IMR-90 (cell line): ENCODE measurements around the gene RNF138. TPM values are rescaled to one million over a fixed set of nuclear protein-coding genes. Genes with fewer than 3 reads are reported as not detected.
"Not testable (repeated sequence)": the region's sequence is repeated elsewhere in the genome, so short reads cannot be mapped to it uniquely, and the experiment has no call there.

ENCODE experiments used
- ATAC-seq: fragments of 200-7000 bp; cut with Tn5 transposase; 2 replicates; pipeline ENCODE4 v1.9.1; 2020; ENCODE audit warnings: low read depth, mild to moderate bottlenecking, moderate library complexity
- BruUV-seq: library from RNA; stranded (reverse); fragments of 400-500 nt; replicated peaks from 2 replicates; lab custom pipeline; 2021; lab: Mats Ljungman, UMichigan
- CTCF ChIA-PET: fragments of 300-600 bp; formaldehyde crosslinking; extraction: SDS; loops from one replicate; lab custom pipeline; 2021; ENCODE audit warnings: antibody characterized with exemption; lab: Yijun Ruan, JAX
- POLR2A ChIA-PET: fragments of 300-600 bp; sonication (Branson Sonifier 250); formaldehyde crosslinking; loops from one replicate; lab custom pipeline; 2022; ENCODE audit warnings: antibody characterized with exemption; ENCODE audit not compliant: unreplicated experiment; lab: Charles Lee
- DNase-seq: peaks from one replicate; pipeline ENCODE4 v3.0.0; 2013
- H2AFZ ChIP-seq: replicated peaks from 2 replicates; pipeline ENCODE3; 2013; ENCODE audit warnings: low read length, mild to moderate bottlenecking; ENCODE audit not compliant: poor library complexity
- H2AK5ac ChIP-seq: 2 replicates; pipeline ENCODE4 v1.6.1; 2013; ENCODE audit warnings: low read depth, low read length, inconsistent platforms
- H2AK9ac ChIP-seq: replicated peaks from 2 replicates; pipeline ENCODE3; 2013; ENCODE audit warnings: mild to moderate bottlenecking, low read depth, low read length, moderate library complexity; ENCODE audit not compliant: poor library complexity
- H2BK120ac ChIP-seq: 2 replicates; pipeline ENCODE4 v1.6.1; 2013; ENCODE audit warnings: low read depth, low read length, inconsistent platforms
- H2BK15ac ChIP-seq: 3 replicates; pipeline ENCODE4 v1.6.1; 2013; ENCODE audit warnings: low read depth, low read length, inconsistent platforms
- H2BK20ac ChIP-seq: 2 replicates; pipeline ENCODE4 v1.6.1; 2013; ENCODE audit warnings: low read depth, mild to moderate bottlenecking, inconsistent platforms, low read length, moderate library complexity
- H2BK5ac ChIP-seq: 2 replicates; pipeline ENCODE4 v1.6.1; 2013; ENCODE audit warnings: mild to moderate bottlenecking, low read depth, low read length, inconsistent platforms; ENCODE audit not compliant: poor library complexity, severe bottlenecking
- H3K14ac ChIP-seq: replicated peaks from 2 replicates; pipeline ENCODE4 v1.6.1; 2013; ENCODE audit warnings: low read depth, low read length, inconsistent platforms
- H3K18ac ChIP-seq: 2 replicates; pipeline ENCODE4 v1.6.1; 2013; ENCODE audit warnings: low read depth, low read length, control low read depth
- H3K23ac ChIP-seq: 2 replicates; pipeline ENCODE4 v1.6.1; 2013; ENCODE audit warnings: low read depth, low read length, inconsistent platforms
- H3K27ac ChIP-seq: 2 replicates; pipeline ENCODE4 v1.5.1; 2013; ENCODE audit warnings: mild to moderate bottlenecking, control low read depth, low read length; ENCODE audit not compliant: insufficient read depth
- H3K27me3 ChIP-seq: 2 replicates; pipeline ENCODE4 v1.6.1; 2013; ENCODE audit warnings: low read length; ENCODE audit not compliant: control insufficient read depth, insufficient read depth
- H3K36me3 ChIP-seq: 2 replicates; pipeline ENCODE4 v1.6.1; 2013; ENCODE audit warnings: low read length, mixed read lengths; ENCODE audit not compliant: control insufficient read depth, insufficient read depth
- H3K4ac ChIP-seq: 2 replicates; pipeline ENCODE4 v1.6.1; 2013; ENCODE audit warnings: low read depth, low read length, inconsistent platforms
- H3K4me1 ChIP-seq: 2 replicates; pipeline ENCODE4 v1.6.1; 2013; ENCODE audit warnings: low read length, mixed read lengths; ENCODE audit not compliant: control insufficient read depth, insufficient read depth
- H3K4me2 ChIP-seq: 2 replicates; pipeline ENCODE4 v1.6.1; 2013; ENCODE audit warnings: low read depth, mild to moderate bottlenecking, control low read depth, low read length, moderate library complexity
- H3K4me3 ChIP-seq: 2 replicates; pipeline ENCODE4 v1.5.1; 2013; ENCODE audit warnings: low read depth, mild to moderate bottlenecking, control low read depth, low read length, moderate library complexity; ENCODE audit not compliant: insufficient read depth
- H3K56ac ChIP-seq: 2 replicates; pipeline ENCODE4 v1.6.1; 2013; ENCODE audit warnings: low read length, inconsistent platforms; ENCODE audit not compliant: insufficient read depth; ENCODE audit errors: extremely low read depth
- H3K79me1 ChIP-seq, 2 experiments: 2 replicates each; pipeline ENCODE4 v1.6.1; 2013; ENCODE audit warnings: low read length in 2 of 2, inconsistent platforms in 1 of 2, low read depth in 1 of 2
- H3K9ac ChIP-seq: 2 replicates; pipeline ENCODE4 v1.6.1; 2013; ENCODE audit warnings: low read depth, low read length, control low read depth
- H3K9me1 ChIP-seq: 2 replicates; pipeline ENCODE4 v1.6.1; 2013; ENCODE audit warnings: low read length, inconsistent platforms; ENCODE audit not compliant: insufficient read depth
- H3K9me3 ChIP-seq: 2 replicates; pipeline ENCODE4 v1.6.1; 2013; ENCODE audit warnings: low read length; ENCODE audit not compliant: control insufficient read depth, insufficient read depth
- H4K20me1 ChIP-seq: 2 replicates; pipeline ENCODE4 v1.6.1; 2013; ENCODE audit warnings: low read length, inconsistent platforms; ENCODE audit not compliant: insufficient read depth
- H4K5ac ChIP-seq: 2 replicates; pipeline ENCODE4 v1.6.1; 2013; ENCODE audit warnings: mild to moderate bottlenecking, low read depth, low read length, control low read depth
- H4K8ac ChIP-seq, 2 experiments: 2 replicates each; pipeline ENCODE4 v1.6.1; 2013; ENCODE audit warnings: low read depth in 2 of 2, low read length in 2 of 2, control low read depth in 1 of 2, inconsistent platforms in 1 of 2
- H4K91ac ChIP-seq: 2 replicates; pipeline ENCODE4 v1.6.1; 2013; ENCODE audit warnings: low read depth, low read length, inconsistent platforms; ENCODE audit not compliant: insufficient read depth
- CEBPB ChIP-seq: IDR thresholded peaks from 2 replicates; pipeline ENCODE4 v1.6.1; 2012; ENCODE audit warnings: low read depth, low read length, improper control_type of control experiment
- MXI1 ChIP-seq: IDR thresholded peaks from 2 replicates; pipeline ENCODE4 v1.6.1; 2012; ENCODE audit warnings: low read depth, mild to moderate bottlenecking, low read length, moderate library complexity, borderline replicate concordance
- NFE2L2 ChIP-seq: fragments of 150-350 bp; IDR thresholded peaks from 2 replicates; pipeline ENCODE4 v1.6.1; 2016; ENCODE audit warnings: low read depth, mild to moderate bottlenecking, low read length
- SMC3 ChIP-seq: fragments of 150-350 bp; IDR thresholded peaks from 2 replicates; pipeline ENCODE4 v1.6.1; 2016; ENCODE audit warnings: low read depth, mild to moderate bottlenecking, antibody characterized with exemption, low read length, moderate library complexity
- WGBS, 2 experiments: methylation state at CpG; one replicate each; pipeline versions ENCODE4 v1.1.5 to v1.1.7; 2013; ENCODE audit warnings: missing lambda C conversion rate in 2 of 2; ENCODE audit not compliant: insufficient read length in 1 of 2; ENCODE audit errors: extremely low coverage in 2 of 2; 5-methylcytosine and 5-hydroxymethylcytosine counted together
- dilution Hi-C: fragments of 300-500 bp; cut with HindIII; formaldehyde crosslinking; loops from one replicate; pipeline ENCODE4 v1.14.3; 2018; ENCODE audit warnings: low sequenced_read_pairs; ENCODE audit not compliant: unreplicated experiment
- in situ Hi-C: fragments of 300-500 bp; cut with MboI; formaldehyde crosslinking; loops from 3 replicates; pipeline ENCODE4 v1.14.3; 2019; ENCODE audit warnings: low sequenced_read_pairs, inconsistent platforms, mixed read lengths
- intact Hi-C: fragments of 100-400 bp; cut with micrococcal nuclease; formaldehyde crosslinking; loops from 2 replicates; pipeline ENCODE4 v1.10.0; 2022
- polyA plus RNA-seq, 3 experiments: library from polyadenylated mRNA; depleted of rRNA; stranded (reverse); fragments of >200 nt; gene quantifications; 2 replicates each; pipeline ENCODE4 v1.2.3, GENCODE V29; 2012; ENCODE audit warnings: low replicate concordance in 1 of 3
- total RNA-seq: library from RNA; depleted of rRNA; stranded (reverse); fragments of >200 nt; gene quantifications from 2 replicates; pipeline ENCODE4 v1.2.3, GENCODE V29; 2012

The RNF138 gene
- total and polyA plus RNA-seq, 2 of the 4 experiments (the other 2 are of a cell fraction), result 18.1 to 36.0 TPM

DNA sequence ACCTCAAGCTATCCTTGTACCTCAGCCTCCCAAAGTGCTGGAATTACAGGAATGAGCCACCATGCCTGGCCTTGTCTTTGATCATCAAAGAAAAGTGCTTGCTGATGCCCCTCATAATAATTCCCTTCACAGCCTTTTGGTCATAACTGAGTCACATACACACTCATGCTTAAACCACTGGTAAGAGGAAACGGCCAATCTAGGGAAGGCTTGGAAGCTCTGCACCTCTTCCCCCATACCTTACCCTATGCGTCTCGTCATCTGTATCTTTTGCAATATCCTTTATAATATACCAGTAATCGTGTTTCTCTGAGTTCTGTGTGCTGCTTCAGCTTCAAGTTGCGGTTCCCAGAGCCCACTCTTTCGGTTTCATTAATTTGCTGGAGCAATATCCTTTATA is 4.8 kb upstream of the RNF138 start:
- TF ChIP-seq CEBPB (0 out of 2 replicates have a peak, but pooled peaks have one; percentile 29), NFE2L2 (no peak), SMC3 (no peak), MXI1 (no peak)
- no peak overlapping the region for H3K14ac ChIP-seq
- no peaks in the 10 kb centered on the region for H3K9me3 ChIP-seq
- H3K79me1 ChIP-seq, result no peaks in the 10 kb centered on the region
- no peaks in the 10 kb centered on the region for H3K36me3 ChIP-seq
- no peak overlapping the region for H2AK5ac ChIP-seq
- H3K27me3 ChIP-seq, result no peaks in the 10 kb centered on the region; the same call in 1 of the 2 replicates
- dilution Hi-C loops, result no loop called here
- H4K8ac ChIP-seq, result no peak overlapping the region
- in situ Hi-C loops, result no loop called here
- H3K4me1 ChIP-seq, result no peaks in the 10 kb centered on the region
- no CpG with 5 or more reads among the region's 6 CpGs for WGBS, 2 experiments
- H2BK120ac ChIP-seq, result no peak overlapping the region
- no peak overlapping the region for H3K23ac ChIP-seq
- H2AK9ac ChIP-seq, result no peak overlapping the region
- no peak overlapping the region for H2BK20ac ChIP-seq
- H2BK15ac ChIP-seq, result no peak overlapping the region
- no peak overlapping the region for H3K18ac ChIP-seq
- intact Hi-C loops, result no loop called here
- no peak overlapping the region for H3K9ac ChIP-seq
- POLR2A ChIA-PET, result no interaction called here
- CTCF ChIA-PET, result no interaction called here
- no peak overlapping the region for H2AFZ ChIP-seq
- H4K20me1 ChIP-seq, result no peaks in the 10 kb centered on the region; the same call in 1 of the 2 replicates
- ATAC-seq (no peak), DNase-seq (peak; percentile 76)
- H3K56ac ChIP-seq, result no peak overlapping the region
- no peaks in the 10 kb centered on the region for H3K9me1 ChIP-seq
- no peak overlapping the region for H2BK5ac ChIP-seq
- no peak overlapping the region for H3K4ac ChIP-seq
- no peak overlapping the region for H3K4me3 ChIP-seq
- no TSS peak for BruUV-seq
- no peak overlapping the region for H3K4me2 ChIP-seq
- no peak overlapping the region for H3K27ac ChIP-seq
- no peak overlapping the region for H4K91ac ChIP-seq
- no peak overlapping the region for H4K5ac ChIP-seq

DNA sequence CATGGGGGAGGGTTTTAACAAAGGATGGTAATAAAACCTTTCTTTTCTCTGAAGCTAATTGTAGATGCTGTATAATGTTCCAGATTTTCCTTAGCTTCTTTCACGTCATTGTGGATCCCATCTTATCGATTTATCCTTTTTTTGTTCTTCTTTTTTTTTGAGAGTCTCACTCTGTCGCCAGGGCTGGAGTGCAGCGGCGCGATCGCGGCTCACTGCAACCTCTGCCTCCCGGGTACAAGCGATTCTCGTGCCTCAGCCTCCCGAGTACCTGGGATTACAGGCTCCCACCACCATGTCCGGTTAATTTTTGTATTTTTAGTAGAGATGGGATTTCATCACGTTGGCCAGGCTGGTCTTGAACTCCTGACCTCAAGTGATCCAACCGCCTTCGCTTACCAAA is 843 bp upstream of the RNF138 start:
- DNase-seq, ATAC-seq, H3K9me3 ChIP-seq, dilution Hi-C loops, BruUV-seq, H3K36me3 ChIP-seq, H2BK20ac ChIP-seq, H3K4ac ChIP-seq, H3K23ac ChIP-seq, H2AK9ac ChIP-seq, H3K18ac ChIP-seq, H3K4me3 ChIP-seq, H2AK5ac ChIP-seq, H4K20me1 ChIP-seq, in situ Hi-C loops, H2BK120ac ChIP-seq, POLR2A ChIA-PET, H2BK5ac ChIP-seq, H3K56ac ChIP-seq, H4K5ac ChIP-seq, H3K27ac ChIP-seq, H3K9ac ChIP-seq, H2BK15ac ChIP-seq, H4K91ac ChIP-seq, H3K4me1 ChIP-seq, H2AFZ ChIP-seq, H3K4me2 ChIP-seq, H3K14ac ChIP-seq, H4K8ac ChIP-seq, H3K27me3 ChIP-seq, H3K9me1 ChIP-seq: not testable (repeated sequence)
- H3K79me1 ChIP-seq, result peaks cover 0 to 17% of the 10 kb centered on the region in 2 experiments; a peak in 3 of 4 replicates
- CTCF ChIA-PET, result interaction anchor here (0.6 kb wide), 1 partner anchor 65 kb away, joined by 5 read pairs; no protein-coding TSS in a partner anchor
- intact Hi-C loops, result loop anchor here (5.0 to 10.0 kb wide), 2 partner anchors 149 to 294 kb away; partner anchors contain the start of gene TRAPPC8
- 20% methylated on average over 1 of the region's 16 CpGs; no CpG with 5 or more reads in 1 of the 2 experiments for WGBS, 2 experiments
